ENCODE measurements around the gene DNAJC11.

- TF ChIP-seq CTCF (IDR thresholded peaks at IDR 0.05; ENCODE audit: borderline replicate concordance, extremely low read depth, low read length, poor library complexity, severe bottlenecking) (peak; percentile 65), EZH2 (IDR thresholded peaks at IDR 0.05; ENCODE audit: borderline replicate concordance, low read depth, low read length, severe bottlenecking) (no peak)
Measured at GRCh38 chr1:6634371-6635052, 67.1 kb downstream of the DNAJC11 start.
